Psoas muscle (tissue), 8 donors: ENCODE data around the gene NAV2. TPM values are rescaled to one million over a fixed set of nuclear protein-coding genes. Genes with fewer than 3 reads are reported as not detected.

ENCODE experiments used
- ATAC-seq, 4 donors: fragments of 200-7000 bp; cut with Tn5 transposase; one replicate each; pipeline ENCODE4 v1.9.1; 2020; ENCODE audit warnings: moderate library complexity in 3 of 4, mild to moderate bottlenecking in 2 of 4
- DNase-seq, 2 donors: peaks; one replicate each; pipeline ENCODE4 v3.0.0-alpha.2; 2020
- H3K27ac ChIP-seq: fragments of 200-600 bp; one replicate; pipeline ENCODE4 v1.8.0; 2022
- H3K27me3 ChIP-seq, 3 donors: fragments of 200-600 bp in 1 of 3; one replicate each; pipeline versions ENCODE4 v1.6.1 to v1.8.0; 2013 to 2022; ENCODE audit warnings: low read length in 2 of 3, mild to moderate bottlenecking in 2 of 3, moderate library complexity in 1 of 3; ENCODE audit not compliant: insufficient read depth in 3 of 3
- H3K36me3 ChIP-seq, 2 donors: fragments of 200-600 bp in 1 of 2; one replicate each; pipeline versions ENCODE4 v1.6.1 to v1.8.0; 2013 to 2022; ENCODE audit warnings: low read depth in 1 of 2, mild to moderate bottlenecking in 1 of 2, moderate library complexity in 1 of 2; ENCODE audit not compliant: insufficient read depth in 1 of 2
- H3K4me1 ChIP-seq: fragments of 200-600 bp; one replicate; pipeline ENCODE4 v1.8.0; 2022
- H3K4me3 ChIP-seq: fragments of 200-600 bp; one replicate; pipeline ENCODE4 v1.8.0; 2022; ENCODE audit warnings: mild to moderate bottlenecking
- H3K9me3 ChIP-seq: fragments of 200-600 bp; one replicate; pipeline ENCODE4 v1.8.0; 2022
- WGBS, 3 donors: extraction: QIAGEN DNeasy Blood & Tissue Kit; methylation state at CpG; one replicate each; pipeline versions ENCODE4 v1.1.6 to v1.1.7; 2013; 5-methylcytosine and 5-hydroxymethylcytosine counted together
- intact Hi-C, 2 donors: fragments of 100-400 bp; cut with DNase I; formaldehyde crosslinking; loops; one replicate each; pipeline versions ENCODE4 v1.11.0 to v1.14.2; 2022
- polyA plus RNA-seq, 3 donors: library from polyadenylated mRNA; stranded (reverse); fragments of 200-250 nt; gene quantifications; one replicate each; pipeline ENCODE4 v1.2.3, GENCODE V29; 2013
- total RNA-seq, 4 donors: library from RNA; stranded (reverse); fragmentation: NEBNext Ultra II Directional in 2 of 4; extraction: Animal tissue kit (Norgen Biotek cat#: 25700) in 2 of 4; gene quantifications; one replicate each; pipeline versions ENCODE4 v1.2.1 to v1.2.4, GENCODE V29; 2021 to 2023
- TF ChIP-seq, protein P1 (sequence below): fragments of 200-600 bp; IDR thresholded peaks from one replicate; pipeline ENCODE4 v1.8.0; 2022; ENCODE audit warnings: antibody characterized with exemption
- donor health status: healthy with polysubstance abuse.
- donor health status: DM: no; HTN: no; CAD: no; lungs with moderate emphysema.
- donor health status: Bipolar disorder and iron deficiency.
- donor health status: healthy.
- donor health status: DM: yes; HTN: yes; CAD: no.
- donor health status: DM: no; HTN: no; CAD: no.
- donor health status: DM: no; HTN: no; CAD: no.
- donor health status: DM: yes; HTN: yes; CAD: no.

NAV2 gene
- total and polyA plus RNA-seq, 7 donors, result 0.68 to 21.8 (median 2.9) TPM

GRCh38 chr11:19907839-19908238 is 195.2 kb downstream of the NAV2 start:
- ATAC-seq, result no peak

GRCh38 chr11:19910931-19911330 is 198.3 kb downstream of the NAV2 start:
- DNase-seq, result no peak
- TF ChIP-seq, protein P1, sequence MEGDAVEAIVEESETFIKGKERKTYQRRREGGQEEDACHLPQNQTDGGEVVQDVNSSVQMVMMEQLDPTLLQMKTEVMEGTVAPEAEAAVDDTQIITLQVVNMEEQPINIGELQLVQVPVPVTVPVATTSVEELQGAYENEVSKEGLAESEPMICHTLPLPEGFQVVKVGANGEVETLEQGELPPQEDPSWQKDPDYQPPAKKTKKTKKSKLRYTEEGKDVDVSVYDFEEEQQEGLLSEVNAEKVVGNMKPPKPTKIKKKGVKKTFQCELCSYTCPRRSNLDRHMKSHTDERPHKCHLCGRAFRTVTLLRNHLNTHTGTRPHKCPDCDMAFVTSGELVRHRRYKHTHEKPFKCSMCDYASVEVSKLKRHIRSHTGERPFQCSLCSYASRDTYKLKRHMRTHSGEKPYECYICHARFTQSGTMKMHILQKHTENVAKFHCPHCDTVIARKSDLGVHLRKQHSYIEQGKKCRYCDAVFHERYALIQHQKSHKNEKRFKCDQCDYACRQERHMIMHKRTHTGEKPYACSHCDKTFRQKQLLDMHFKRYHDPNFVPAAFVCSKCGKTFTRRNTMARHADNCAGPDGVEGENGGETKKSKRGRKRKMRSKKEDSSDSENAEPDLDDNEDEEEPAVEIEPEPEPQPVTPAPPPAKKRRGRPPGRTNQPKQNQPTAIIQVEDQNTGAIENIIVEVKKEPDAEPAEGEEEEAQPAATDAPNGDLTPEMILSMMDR, result no peak
- no peak overlapping the region for H3K4me3 ChIP-seq
- H3K27ac ChIP-seq, result no peak overlapping the region
- peaks cover 0 to 3% of the 10 kb centered on the region in 2 donors for H3K36me3 ChIP-seq
- no peaks in the 10 kb centered on the region for H3K27me3 ChIP-seq
- no peaks in the 10 kb centered on the region for H3K9me3 ChIP-seq
- peaks cover 9% of the 10 kb centered on the region for H3K4me1 ChIP-seq
- intact Hi-C loops, result no loop called here
- WGBS, 3 donors, result 68 to 95% (median 80%) methylated on average over 1 of the region's 1 CpG
- no peak for ATAC-seq

More at GRCh38 chr11:19907839-19908238, 195.2 kb downstream of the NAV2 start:
- H3K36me3 ChIP-seq, result peaks cover 0 to 3% of the 10 kb centered on the region in 2 donors
- peaks cover 4% of the 10 kb centered on the region for H3K4me1 ChIP-seq
- intact Hi-C loops, result no loop called here
- H3K9me3 ChIP-seq, result no peaks in the 10 kb centered on the region
- 78 to 85% (median 81%) methylated on average over 4 of the region's 4 CpGs for WGBS, 3 donors
- H3K27me3 ChIP-seq, result no peaks in the 10 kb centered on the region
- H3K4me3 ChIP-seq, result no peak overlapping the region
- DNase-seq, result no peak
- no peak overlapping the region for H3K27ac ChIP-seq
- TF ChIP-seq, protein P1, result no peak

DNA sequence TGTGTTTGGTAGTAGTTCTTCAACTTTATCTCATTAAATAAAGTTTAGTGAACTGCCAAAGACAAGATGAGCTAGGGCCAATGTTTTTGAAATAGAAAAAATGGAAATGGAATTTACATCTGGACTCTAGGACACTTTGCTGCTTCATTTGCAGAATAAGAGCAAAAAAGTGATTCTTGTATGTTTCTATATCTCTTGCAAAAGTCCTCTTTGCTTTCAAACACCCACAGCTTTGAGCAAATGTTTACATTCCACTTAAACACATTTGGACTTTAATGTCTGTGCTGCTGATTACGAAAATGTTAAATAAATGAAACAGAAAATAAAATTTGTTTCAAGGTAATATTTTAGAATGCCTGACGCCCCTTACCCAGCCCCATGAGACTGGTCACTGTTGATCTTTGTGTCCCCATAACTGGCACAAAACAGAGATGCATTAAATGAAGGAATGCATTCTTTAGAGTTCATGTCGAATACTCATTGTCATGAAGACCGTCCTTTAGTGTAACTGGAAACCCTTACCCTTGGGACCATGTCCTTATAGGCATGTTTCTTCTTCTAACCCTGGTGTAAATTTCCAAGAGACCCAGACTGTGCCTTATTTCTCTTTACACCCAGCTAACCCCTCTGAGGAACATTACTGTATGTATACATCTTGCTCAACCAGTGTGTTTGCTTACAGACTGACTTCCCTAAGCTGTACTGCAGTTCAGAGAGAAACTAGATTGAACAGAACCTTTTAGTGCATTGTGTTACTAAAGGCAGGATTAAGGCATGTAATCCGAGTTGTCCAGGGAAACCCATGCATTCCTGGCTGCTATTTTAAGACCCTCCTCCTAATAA is 199.7 kb downstream of the NAV2 start:
- intact Hi-C loops, result no loop called here
- H3K36me3 ChIP-seq, result no peaks in the 10 kb centered on the region
- no peak overlapping the region for H3K4me3 ChIP-seq
- no peak overlapping the region for H3K27ac ChIP-seq
- H3K9me3 ChIP-seq, result no peaks in the 10 kb centered on the region
- no peak for DNase-seq
- 55 to 63% (median 58%) methylated on average over 5 of the region's 5 CpGs for WGBS, 3 donors
- no peak for ATAC-seq
- peaks cover 9% of the 10 kb centered on the region for H3K4me1 ChIP-seq
- no peaks in the 10 kb centered on the region for H3K27me3 ChIP-seq
- TF ChIP-seq, protein P1, result no peak

DNA sequence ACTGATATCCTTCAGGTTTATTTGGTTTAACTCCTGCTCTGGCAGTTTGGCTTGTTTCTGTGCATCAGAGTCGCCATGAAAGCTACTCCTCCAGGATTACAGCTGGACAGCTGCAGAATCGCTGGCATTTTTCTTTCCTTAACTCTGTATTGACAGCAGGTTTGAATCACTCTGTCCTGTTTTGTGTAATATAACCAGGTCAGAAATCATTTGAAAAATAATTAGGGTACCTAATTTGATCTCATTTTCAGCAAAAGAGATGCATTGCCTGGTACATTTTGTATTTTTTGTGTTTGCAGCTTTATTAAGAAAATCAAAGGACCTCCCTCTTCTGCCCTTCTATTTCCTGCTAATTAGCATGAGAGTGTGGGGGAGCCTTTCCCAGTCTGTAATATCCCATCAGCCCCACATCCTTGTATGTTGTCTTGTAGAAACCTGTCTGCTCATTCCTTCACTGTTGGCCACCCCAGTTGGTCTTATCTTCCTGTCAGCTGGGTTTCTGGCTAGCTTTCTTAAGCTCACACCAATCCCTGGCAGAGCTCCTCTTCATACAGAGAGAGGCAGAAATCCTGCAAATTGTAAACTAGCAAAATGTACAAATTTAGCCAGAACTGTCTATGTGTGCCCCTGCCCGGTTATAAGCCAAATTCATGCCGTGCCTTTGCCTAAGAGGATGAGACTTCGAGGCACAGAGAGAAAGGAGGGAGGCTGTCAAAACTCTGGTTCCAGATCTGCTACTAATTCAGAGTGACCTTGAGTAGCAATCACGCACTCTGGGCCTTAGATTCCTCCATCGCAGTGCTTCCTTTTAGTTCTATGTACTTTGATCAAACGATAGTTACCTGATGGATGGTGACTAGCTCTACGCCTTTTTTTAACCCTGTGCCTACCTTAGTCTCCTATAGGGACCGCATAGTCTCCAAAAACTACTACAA is 200.6 kb downstream of the NAV2 start:
- Histone ChIP-seq H3K9me3 (no peaks in the 10 kb centered on the region), H3K36me3 (no peaks in the 10 kb centered on the region), H3K27ac (no peak overlapping the region), H3K27me3 (no peaks in the 10 kb centered on the region), H3K4me3 (no peak overlapping the region), H3K4me1 (peaks cover 9% of the 10 kb centered on the region)
- 55 to 69% (median 62%) methylated on average over 10 of the region's 10 CpGs for WGBS, 3 donors
- DNase-seq (no peak), ATAC-seq (no peak)
- TF ChIP-seq, protein P1, result no peak
- intact Hi-C loops, result no loop called here
